ENCODE results near the gene ZNF609. TPM values are rescaled to one million over a fixed set of nuclear protein-coding genes. Genes with fewer than 3 reads are reported as not detected.
A peak's percentile ranks its signal among the peaks of the same experiment; 100 is the strongest.

The ZNF609 gene
- total RNA-seq, 4 donors from 2014 or later = 38.7 to 50.6 (median 43.9) TPM

GRCh38 chr15:64697911-64698369, 237.6 kb downstream of the ZNF609 start:
- peak overlapping the region; percentile 20 to 93 (median 88) for H3K27ac ChIP-seq

GRCh38 chr15:64698823-64699222, 238.4 kb downstream of the ZNF609 start:
- TF ChIP-seq POLR2AphosphoS5 (IDR thresholded peaks at IDR 0.05) = no peak
- TF ChIP-seq POLR2A (IDR thresholded peaks at IDR 0.05) = no peak
- TF ChIP-seq EP300 (IDR thresholded peaks at IDR 0.05) = no peak
- no peak for TF ChIP-seq CTCF (IDR thresholded peaks at IDR 0.05)
- ATAC-seq = no peak
- Histone ChIP-seq H3K27me3 (no peaks in the 10 kb centered on the region), H3K27ac (peak overlapping the region; percentile 13 to 93 (median 88)), H3K4me1 (peaks cover 37 to 95% (median 70%) of the 10 kb centered on the region in 3 donors), H3K9me3 (no peaks in the 10 kb centered on the region), H3K36me3 (peaks cover 0 to 13% of the 10 kb centered on the region in 2 donors), H3K4me3 (peak overlapping the region in 1 of 2 donors; percentile 92)

More at GRCh38 chr15:64697911-64698369, 237.6 kb downstream of the ZNF609 start:
- H3K27me3 ChIP-seq = no peaks in the 10 kb centered on the region
- H3K4me1 ChIP-seq = peaks cover 38 to 99% (median 79%) of the 10 kb centered on the region in 3 donors
- no peak for ATAC-seq
- WGBS, 2 donors (ENCODE audit: low coverage in 1 of 2) = 26 to 33% methylated on average over 2 of the region's 3 CpGs
- no peaks in the 10 kb centered on the region for H3K9me3 ChIP-seq
- TF ChIP-seq EP300 (IDR thresholded peaks at IDR 0.05) (no peak), POLR2AphosphoS5 (IDR thresholded peaks at IDR 0.05) (no peak), POLR2A (IDR thresholded peaks at IDR 0.05) (no peak), CTCF (IDR thresholded peaks at IDR 0.05) (no peak)
- H3K36me3 ChIP-seq = peaks cover 0 to 13% of the 10 kb centered on the region in 2 donors
- no peak overlapping the region for H3K4me3 ChIP-seq

GRCh38 chr15:64699751-64700388, 239.5 kb downstream of the ZNF609 start:
- no peaks in the 10 kb centered on the region for H3K27me3 ChIP-seq
- peak; percentile 28 for ATAC-seq
- WGBS, 2 donors (ENCODE audit: low coverage in 1 of 2) = 14 to 25% methylated on average over 2 to 3 of the region's 7 CpGs
- TF ChIP-seq POLR2A (IDR thresholded peaks at IDR 0.05) (no peak), EP300 (IDR thresholded peaks at IDR 0.05) (no peak), POLR2AphosphoS5 (IDR thresholded peaks at IDR 0.05) (peak; percentile 24), CTCF (IDR thresholded peaks at IDR 0.05) (no peak)
- peak overlapping the region; percentile 13 to 93 (median 88) for H3K27ac ChIP-seq
- no peaks in the 10 kb centered on the region for H3K9me3 ChIP-seq
- peaks cover 37 to 88% (median 62%) of the 10 kb centered on the region in 3 donors for H3K4me1 ChIP-seq
- peak overlapping the region in 1 of 2 donors; percentile 92 for H3K4me3 ChIP-seq
- H3K36me3 ChIP-seq = peaks cover 0 to 3% of the 10 kb centered on the region in 2 donors

- Histone ChIP-seq H3K4me1 (peaks cover 37 to 76% (median 53%) of the 10 kb centered on the region in 3 donors), H3K27me3 (no peaks in the 10 kb centered on the region), H3K9me3 (no peaks in the 10 kb centered on the region), H3K27ac (peak overlapping the region in 2 of 4 donors; percentile 90 to 93), H3K36me3 (peaks cover 0 to 3% of the 10 kb centered on the region in 2 donors), H3K4me3 (peak overlapping the region in 1 of 2 donors; percentile 92)
- 20 to 48% methylated on average over 2 to 3 of the region's 3 CpGs for WGBS, 2 donors (ENCODE audit: low coverage in 1 of 2)
- no peak for ATAC-seq
- TF ChIP-seq POLR2A (IDR thresholded peaks at IDR 0.05) (no peak), CTCF (IDR thresholded peaks at IDR 0.05) (no peak), EP300 (IDR thresholded peaks at IDR 0.05) (no peak), POLR2AphosphoS5 (IDR thresholded peaks at IDR 0.05) (no peak)
Measured at GRCh38 chr15:64701051-64701450, 240.7 kb downstream of the ZNF609 start.

Measured in gastroesophageal sphincter (tissue), 4 donors.